Activated T-helper 17 cell treated with anti-CD3 and anti-CD28 coated beads, Interleukin-2, amount 50 U/mL, for 72 hours (primary cell): ENCODE results near the gene LAMTOR4. TPM values are rescaled to one million over a fixed set of nuclear protein-coding genes. Genes with fewer than 3 reads are reported as not detected.

Source experiments
- ATAC-seq: fragments of 150-1000 bp; cut with Tn5 transposase; replicated peaks from 2 replicates; pipeline ENCODE4 v1.10.0; 2021; ENCODE audit warnings: mild to moderate bottlenecking, moderate library complexity
- H3K27ac Mint-ChIP-seq: one replicate; pipeline ENCODE4 v1.8.0; 2022; ENCODE audit warnings: mixed read lengths
- H3K27me3 Mint-ChIP-seq: one replicate; pipeline ENCODE4 v1.8.0; 2022; ENCODE audit warnings: mixed read lengths
- H3K36me3 Mint-ChIP-seq: one replicate; pipeline ENCODE4 v1.8.0; 2022; ENCODE audit warnings: low read depth, mild to moderate bottlenecking, mixed read lengths
- H3K4me1 Mint-ChIP-seq: one replicate; pipeline ENCODE4 v1.8.0; 2022; ENCODE audit warnings: mixed read lengths
- H3K4me3 Mint-ChIP-seq: one replicate; pipeline ENCODE4 v1.8.0; 2022; ENCODE audit warnings: mild to moderate bottlenecking, mixed read lengths
- H3K9me3 Mint-ChIP-seq: one replicate; pipeline ENCODE4 v1.8.0; 2022; ENCODE audit warnings: mixed read lengths
- total RNA-seq, 2 donors: library from RNA; stranded (reverse); gene quantifications; one replicate each; pipeline ENCODE4 v1.2.3, GENCODE V29; 2022

Gene LAMTOR4
- total RNA-seq = 100 to 1,000 TPM; 129 to 132 TPM

DNA sequence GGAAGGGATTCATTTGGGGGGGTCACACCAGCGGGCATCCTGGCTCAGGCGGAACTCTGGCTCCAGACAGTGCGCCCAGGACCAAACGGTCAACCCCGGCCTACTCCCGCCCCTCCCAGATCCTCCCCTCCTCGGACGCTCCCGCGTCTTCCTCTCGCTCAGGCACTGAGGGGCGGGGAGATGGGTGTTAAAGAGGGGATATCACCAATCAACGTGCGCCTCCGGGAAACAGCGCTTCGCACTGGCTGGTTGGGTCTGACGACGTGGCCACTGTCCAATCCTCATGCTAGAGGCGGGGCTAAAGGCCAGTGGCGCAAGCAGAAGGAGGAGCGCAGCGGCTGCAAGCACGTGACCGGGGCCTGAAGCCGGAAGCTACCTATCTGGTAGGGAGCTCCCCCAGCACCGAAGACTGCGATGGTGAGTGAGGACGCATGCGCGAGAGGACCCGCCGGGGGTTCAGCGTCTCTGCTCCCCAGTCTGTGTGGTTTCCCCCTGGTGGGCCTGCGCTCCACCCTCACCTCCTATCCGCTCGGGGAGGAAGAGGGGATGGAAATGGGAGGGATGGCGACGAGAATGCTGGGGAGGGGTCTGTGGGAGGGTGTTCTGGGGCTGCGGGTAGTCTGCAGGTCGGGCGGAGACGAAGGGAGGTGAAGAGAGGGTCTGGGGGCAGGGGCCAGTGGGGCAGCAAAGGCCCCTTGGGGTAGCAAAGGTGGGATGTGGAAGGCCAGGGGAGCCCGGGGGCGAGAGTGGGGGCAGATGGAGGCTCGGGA is at the start of gene LAMTOR4:
TSS of gene LAMTOR4 (plus strand) at position 360 of the 770 bp plus-strand sequence. CDS start at position 415, 55 bp downstream.
- Mint-ChIP-seq H3K27ac (peak within 1 kb of the TSS; percentile 90), H3K9me3 (no peaks in the 10 kb centered on the region), H3K4me3 (peak within 1 kb of the TSS; percentile 88), H3K4me1 (peaks cover 14% of the 10 kb centered on the region), H3K36me3 (peaks cover 37% of the 10 kb centered on the region), H3K27me3 (no peaks in the 10 kb centered on the region)
- ATAC-seq = peak; percentile 99

DNA sequence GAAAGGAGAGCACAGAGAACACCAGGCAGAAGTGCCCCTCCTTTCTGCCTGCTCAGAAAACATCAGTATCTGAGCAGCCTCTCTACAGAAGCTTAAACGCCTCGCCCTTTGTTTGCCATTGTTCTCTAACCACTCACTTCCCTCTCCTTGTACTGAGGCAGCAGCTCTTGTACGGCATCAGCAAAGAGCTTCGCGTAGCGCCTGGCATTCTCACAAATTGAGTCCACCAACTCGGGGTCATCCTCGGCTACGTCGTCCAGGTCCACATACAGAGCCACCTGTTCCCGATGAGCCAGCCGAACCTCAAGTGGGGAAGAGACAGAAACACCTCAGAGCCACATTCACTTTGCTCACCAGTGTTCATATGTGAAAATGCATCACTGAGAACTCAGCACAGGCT is 49.3 kb upstream of the LAMTOR4 start:
- H3K9me3 Mint-ChIP-seq = no peaks in the 10 kb centered on the region
- H3K27ac Mint-ChIP-seq = peak overlapping the region; percentile 90
- peaks cover 86% of the 10 kb centered on the region for H3K36me3 Mint-ChIP-seq
- H3K4me3 Mint-ChIP-seq = peak overlapping the region; percentile 89
- H3K4me1 Mint-ChIP-seq = peaks cover 28% of the 10 kb centered on the region
- no peak for ATAC-seq
- H3K27me3 Mint-ChIP-seq = no peaks in the 10 kb centered on the region

DNA sequence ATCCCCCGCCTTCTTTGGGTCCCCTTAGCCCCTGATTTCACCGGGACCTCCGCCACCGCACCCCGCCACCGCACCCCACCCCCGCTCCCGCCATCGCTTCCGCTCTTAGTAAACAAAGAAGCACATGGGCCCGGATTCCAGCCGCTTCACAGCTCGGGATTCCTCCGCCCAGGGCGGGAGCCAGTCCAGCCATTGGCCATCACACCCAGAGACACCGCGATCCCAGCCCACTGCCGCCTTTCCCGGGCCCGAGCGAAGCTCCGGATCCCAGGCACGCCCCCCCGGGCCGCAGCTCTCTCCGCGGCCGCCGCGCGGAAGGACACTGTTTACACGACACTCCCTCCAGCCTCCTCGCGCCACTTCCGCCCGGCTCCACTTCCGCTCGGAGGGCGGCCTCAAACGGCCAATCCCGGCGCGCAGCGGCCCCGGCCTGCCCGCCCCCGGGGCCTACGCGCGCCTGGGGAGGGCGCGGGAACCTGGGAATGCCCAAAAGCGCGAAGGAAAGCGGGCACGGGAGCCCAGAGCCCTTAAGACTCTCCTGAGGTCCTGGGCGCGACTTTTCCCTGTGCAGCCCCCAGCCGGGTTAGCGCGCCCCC is 48.2 kb upstream of the LAMTOR4 start:
- peaks cover 28% of the 10 kb centered on the region for H3K4me1 Mint-ChIP-seq
- H3K9me3 Mint-ChIP-seq = no peaks in the 10 kb centered on the region
- peak; percentile 83 for ATAC-seq
- peaks cover 75% of the 10 kb centered on the region for H3K36me3 Mint-ChIP-seq
- H3K4me3 Mint-ChIP-seq = peak overlapping the region; percentile 89
- H3K27ac Mint-ChIP-seq = peak overlapping the region; percentile 90
- H3K27me3 Mint-ChIP-seq = no peaks in the 10 kb centered on the region

DNA sequence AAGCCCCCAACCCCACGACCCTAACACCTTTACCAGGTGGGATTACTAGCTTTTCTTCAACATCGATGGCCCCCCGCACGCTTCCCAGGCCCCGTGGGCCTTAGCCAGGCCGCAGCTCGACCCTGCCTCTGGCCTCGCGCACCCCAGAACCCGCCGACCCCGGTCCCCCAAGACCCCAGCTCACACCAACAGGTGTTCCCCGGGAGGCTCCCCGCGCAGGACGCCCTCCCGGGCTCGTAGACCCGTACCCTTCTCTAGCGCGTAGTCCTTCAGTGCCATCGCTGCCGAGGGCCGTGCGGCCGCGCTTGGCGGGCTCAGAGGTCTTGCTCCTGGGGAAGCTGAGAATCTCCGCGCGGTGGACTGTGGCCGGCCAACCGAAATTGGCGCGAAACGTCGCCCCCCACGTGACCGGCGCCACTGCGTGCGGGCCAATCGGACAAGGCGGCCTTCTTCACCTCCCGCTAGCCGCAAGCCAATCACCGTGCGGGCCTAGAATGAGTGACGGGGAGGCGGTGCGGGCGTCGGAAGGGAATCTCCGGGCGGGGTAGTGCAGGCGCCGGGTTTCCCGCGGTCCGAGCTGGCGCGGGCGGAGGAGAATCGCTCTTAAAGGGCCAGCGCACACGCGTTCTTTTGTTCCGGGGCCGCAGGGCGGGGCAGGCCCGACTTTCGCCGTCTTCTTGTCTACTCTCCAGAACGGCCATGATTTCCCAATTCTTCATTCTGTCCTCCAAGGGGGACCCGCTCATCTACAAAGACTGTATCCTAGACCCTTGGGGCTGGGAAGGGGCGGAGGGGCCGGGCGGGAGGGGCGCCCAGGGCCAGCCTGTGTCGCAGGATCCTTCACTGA is 47.5 kb upstream of the LAMTOR4 start, which contains the start of the genes AP4M1 and MCM7:
TSS of gene AP4M1 (plus strand) at position 628 of the 847 bp plus-strand sequence. CDS start at position 700, 72 bp downstream.
TSS of gene MCM7 (minus strand) at position 382 of the 847 bp plus-strand sequence. CDS start at position 279, 103 bp downstream.
- ATAC-seq = peak; percentile 93

DNA sequence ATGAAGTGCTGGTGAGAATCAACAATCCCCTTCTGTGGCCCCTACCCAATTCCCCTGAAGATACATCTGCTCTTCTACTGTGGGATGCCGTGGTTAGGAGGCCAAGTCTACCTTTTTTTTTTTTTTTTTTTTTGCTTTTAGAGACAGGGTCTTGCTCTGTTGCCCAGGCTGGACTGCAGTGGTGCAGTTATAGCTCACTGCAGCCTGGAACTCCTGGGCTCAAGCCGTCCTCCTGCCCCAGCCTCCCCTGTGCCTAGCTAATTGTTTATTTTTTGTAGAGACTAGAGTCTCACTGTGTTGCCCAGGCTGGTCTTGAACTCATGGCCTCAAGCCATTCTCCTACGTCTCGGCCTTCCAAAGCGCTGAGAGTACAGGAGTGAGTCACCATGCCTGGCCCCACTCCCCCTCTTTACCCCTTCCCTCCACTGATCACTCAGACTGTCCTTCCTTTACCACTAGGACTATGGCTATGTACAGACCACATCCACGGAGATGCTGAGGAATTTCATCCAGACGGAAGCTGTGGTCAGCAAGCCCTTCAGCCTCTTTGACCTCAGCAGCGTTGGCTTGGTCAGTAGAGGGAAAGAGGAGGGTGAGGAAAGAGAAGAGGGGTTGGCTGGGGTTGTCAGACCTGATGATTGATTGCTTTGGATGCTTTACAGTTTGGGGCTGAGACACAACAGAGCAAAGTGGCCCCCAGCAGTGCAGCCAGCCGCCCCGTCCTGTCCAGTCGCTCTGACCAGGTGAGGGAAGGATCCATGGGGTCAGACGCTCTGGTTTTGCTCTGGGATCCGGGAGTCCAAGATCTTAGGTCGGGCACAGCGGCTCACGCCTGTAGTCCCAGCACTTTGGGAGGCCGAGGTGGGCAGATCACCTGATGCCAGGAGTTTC is 45.5 kb upstream of the LAMTOR4 start:
- peaks cover 23% of the 10 kb centered on the region for H3K4me1 Mint-ChIP-seq
- peak overlapping the region; percentile 89 for H3K4me3 Mint-ChIP-seq
- ATAC-seq = no peak
- peak overlapping the region; percentile 87 for H3K27ac Mint-ChIP-seq
- H3K27me3 Mint-ChIP-seq = no peaks in the 10 kb centered on the region
- no peaks in the 10 kb centered on the region for H3K9me3 Mint-ChIP-seq
- H3K36me3 Mint-ChIP-seq = peaks cover 66% of the 10 kb centered on the region

More for the DNA sequence above, 47.5 kb upstream of the LAMTOR4 start, which contains the start of the genes AP4M1 and MCM7:
- peaks cover 68% of the 10 kb centered on the region for H3K36me3 Mint-ChIP-seq
- peaks cover 28% of the 10 kb centered on the region for H3K4me1 Mint-ChIP-seq
- peak within 1 kb of the TSS; percentile 89 for H3K4me3 Mint-ChIP-seq
- H3K27me3 Mint-ChIP-seq = no peaks in the 10 kb centered on the region
- peak within 1 kb of the TSS; percentile 90 for H3K27ac Mint-ChIP-seq
- no peaks in the 10 kb centered on the region for H3K9me3 Mint-ChIP-seq

DNA sequence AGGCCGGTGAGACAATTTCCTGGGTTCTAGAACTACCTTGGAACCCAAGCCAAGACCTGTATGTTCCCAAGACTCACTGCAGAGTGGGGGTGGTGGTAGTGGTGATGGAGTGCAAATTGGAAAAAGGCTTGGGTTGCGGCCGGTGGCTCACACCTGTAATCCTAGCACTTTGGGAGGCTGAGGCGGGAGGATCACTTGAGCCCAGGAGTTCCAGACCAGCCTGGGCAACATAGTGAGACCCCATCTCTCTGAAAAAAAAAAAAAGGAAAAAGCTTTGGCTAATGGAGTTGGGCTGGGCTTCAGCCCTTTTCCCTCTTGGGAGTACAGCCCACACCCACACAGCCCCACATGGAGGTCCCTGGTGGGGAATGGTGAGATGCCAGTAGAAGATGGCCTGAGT is 43.2 kb upstream of the LAMTOR4 start:
- Mint-ChIP-seq H3K36me3 (peaks cover 66% of the 10 kb centered on the region), H3K9me3 (no peaks in the 10 kb centered on the region), H3K27ac (no peak overlapping the region), H3K27me3 (no peaks in the 10 kb centered on the region), H3K4me1 (peaks cover 5% of the 10 kb centered on the region), H3K4me3 (no peak overlapping the region)
- ATAC-seq = no peak

DNA sequence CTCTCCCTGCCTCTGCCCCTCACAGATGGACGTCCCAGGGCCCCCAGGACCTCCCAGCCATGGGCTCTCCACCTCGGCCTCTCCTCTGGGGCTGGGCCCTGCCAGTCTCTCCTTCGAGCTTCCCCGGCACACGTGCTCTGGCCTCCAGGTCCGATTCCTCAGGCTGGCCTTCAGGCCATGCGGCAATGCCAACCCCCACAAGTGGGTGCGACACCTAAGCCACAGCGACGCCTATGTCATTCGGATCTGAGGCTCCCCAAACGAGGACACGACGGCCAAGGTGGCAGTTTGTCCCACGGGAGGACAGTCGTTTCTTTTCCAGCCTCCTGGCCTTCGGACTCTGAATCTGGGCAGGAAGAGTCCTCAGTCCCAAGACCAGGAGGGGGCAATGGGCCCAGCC is 42.1 kb upstream of the LAMTOR4 start:
- no peak overlapping the region for H3K4me3 Mint-ChIP-seq
- H3K4me1 Mint-ChIP-seq = peaks cover 5% of the 10 kb centered on the region
- H3K9me3 Mint-ChIP-seq = no peaks in the 10 kb centered on the region
- peaks cover 66% of the 10 kb centered on the region for H3K36me3 Mint-ChIP-seq
- H3K27me3 Mint-ChIP-seq = no peaks in the 10 kb centered on the region
- no peak for ATAC-seq
- no peak overlapping the region for H3K27ac Mint-ChIP-seq

DNA sequence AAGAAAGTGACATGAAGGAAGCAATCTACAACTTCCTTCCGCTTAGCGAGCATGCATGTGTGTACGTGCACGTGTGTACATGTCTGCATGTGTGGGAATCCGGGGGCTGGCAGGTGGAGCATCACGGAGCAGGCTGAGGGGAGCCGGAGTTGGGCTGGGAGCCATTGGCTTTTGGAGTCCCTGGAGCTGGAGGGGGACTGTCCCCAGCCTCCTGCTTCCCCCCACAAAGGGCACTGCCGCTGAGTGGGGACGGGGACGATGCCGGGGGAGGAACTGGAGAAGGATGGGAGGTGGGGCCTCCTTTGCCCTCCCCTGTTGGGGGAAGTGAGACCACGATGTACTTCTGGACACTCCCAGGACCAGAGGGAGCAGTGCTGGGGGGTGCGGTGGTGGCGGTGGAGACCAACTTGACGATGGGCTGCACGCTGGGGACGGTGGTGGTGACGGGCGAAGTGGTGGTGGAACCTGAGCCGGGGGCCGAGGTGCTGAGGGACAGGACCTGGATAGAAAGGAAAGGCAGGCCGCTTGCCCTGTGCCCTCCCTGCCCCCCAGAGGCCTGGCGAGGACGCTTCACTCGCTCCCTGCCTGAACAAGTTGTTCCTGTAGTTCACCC is 41.5 kb upstream of the LAMTOR4 start:
- Mint-ChIP-seq H3K4me3 (no peak overlapping the region), H3K27ac (no peak overlapping the region), H3K36me3 (peaks cover 69% of the 10 kb centered on the region), H3K4me1 (peaks cover 5% of the 10 kb centered on the region), H3K9me3 (no peaks in the 10 kb centered on the region), H3K27me3 (no peaks in the 10 kb centered on the region)
- ATAC-seq = no peak

DNA sequence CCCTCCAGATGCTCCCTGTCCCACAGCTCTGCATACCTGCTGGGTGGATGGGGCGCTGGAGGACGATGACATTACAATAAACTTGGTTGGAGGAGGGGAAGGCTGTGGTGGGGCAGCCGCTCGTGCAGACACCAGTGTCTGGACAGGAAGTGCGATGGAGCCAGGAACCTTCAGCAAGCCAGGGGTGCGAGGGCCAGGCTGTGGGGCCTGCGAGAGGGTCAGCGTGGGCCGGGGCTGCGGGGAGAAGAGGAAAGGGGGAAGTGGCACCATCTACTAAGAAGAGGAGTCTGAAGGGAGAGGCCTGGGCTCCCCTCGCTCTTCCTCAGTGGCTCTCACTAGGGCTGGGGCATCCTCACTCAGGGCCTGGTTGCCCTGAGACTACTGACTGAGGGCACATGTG is 40.8 kb upstream of the LAMTOR4 start:
- Mint-ChIP-seq H3K27me3 (no peaks in the 10 kb centered on the region), H3K4me1 (no peaks in the 10 kb centered on the region), H3K27ac (no peak overlapping the region), H3K36me3 (peaks cover 76% of the 10 kb centered on the region), H3K9me3 (no peaks in the 10 kb centered on the region), H3K4me3 (no peak overlapping the region)
- ATAC-seq = no peak

DNA sequence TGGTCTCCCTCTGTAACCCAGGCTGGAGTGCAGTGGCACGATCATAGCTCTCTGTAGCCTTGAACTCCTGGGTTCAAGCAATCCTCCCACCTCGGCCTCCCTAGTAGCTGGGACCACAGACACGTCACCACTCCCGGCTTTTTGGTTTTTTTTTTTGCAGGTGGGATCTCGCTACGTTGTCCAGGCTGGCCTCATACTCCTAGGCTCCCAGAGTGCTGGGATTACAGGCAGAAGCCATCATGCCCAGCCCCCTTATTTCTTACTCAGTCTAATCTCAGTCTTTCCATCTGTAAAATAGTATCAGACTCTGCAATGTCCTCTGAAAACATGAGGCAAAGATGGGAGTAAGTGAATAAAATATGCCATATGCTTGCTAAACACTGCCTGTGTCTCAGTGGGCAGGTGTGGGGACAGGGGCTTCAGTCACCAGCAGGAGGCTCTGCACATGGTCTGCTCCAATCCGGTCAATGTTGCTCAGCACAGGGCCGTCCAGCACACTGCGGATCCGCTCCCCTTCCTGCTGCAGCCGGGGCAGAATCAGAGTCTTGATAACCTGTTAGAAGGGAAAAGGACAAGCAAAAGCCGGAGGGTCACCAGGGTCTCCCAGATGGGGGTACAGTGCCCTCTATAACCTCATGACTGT is 39.1 kb upstream of the LAMTOR4 start:
- H3K4me3 Mint-ChIP-seq = no peak overlapping the region
- peaks cover 73% of the 10 kb centered on the region for H3K36me3 Mint-ChIP-seq
- H3K27me3 Mint-ChIP-seq = no peaks in the 10 kb centered on the region
- no peak for ATAC-seq
- H3K4me1 Mint-ChIP-seq = no peaks in the 10 kb centered on the region
- peak overlapping the region; percentile 20 for H3K27ac Mint-ChIP-seq
- H3K9me3 Mint-ChIP-seq = no peaks in the 10 kb centered on the region

DNA sequence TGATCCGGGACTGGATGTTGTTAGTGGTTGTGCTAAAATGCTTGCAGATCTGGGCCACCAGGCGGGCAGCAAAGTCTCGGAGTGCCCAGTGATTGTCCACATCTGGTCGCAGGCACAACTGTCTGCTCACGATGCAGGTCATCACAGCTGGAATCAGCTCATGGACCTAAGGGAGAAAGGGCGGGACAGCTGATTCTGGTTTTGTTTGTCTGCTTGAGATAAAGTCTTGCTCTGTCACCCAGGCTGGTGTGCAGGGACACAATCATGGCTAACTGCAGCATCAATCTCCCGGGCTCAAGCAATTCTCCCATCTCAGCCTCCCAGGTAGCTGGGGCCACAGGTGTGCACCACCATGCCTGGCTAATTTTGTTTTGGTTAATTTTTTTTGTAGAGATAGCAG is 37.6 kb upstream of the LAMTOR4 start:
- H3K27ac Mint-ChIP-seq = no peak overlapping the region
- no peak overlapping the region for H3K4me3 Mint-ChIP-seq
- no peaks in the 10 kb centered on the region for H3K4me1 Mint-ChIP-seq
- H3K27me3 Mint-ChIP-seq = no peaks in the 10 kb centered on the region
- H3K36me3 Mint-ChIP-seq = peaks cover 73% of the 10 kb centered on the region
- no peak for ATAC-seq
- no peaks in the 10 kb centered on the region for H3K9me3 Mint-ChIP-seq

DNA sequence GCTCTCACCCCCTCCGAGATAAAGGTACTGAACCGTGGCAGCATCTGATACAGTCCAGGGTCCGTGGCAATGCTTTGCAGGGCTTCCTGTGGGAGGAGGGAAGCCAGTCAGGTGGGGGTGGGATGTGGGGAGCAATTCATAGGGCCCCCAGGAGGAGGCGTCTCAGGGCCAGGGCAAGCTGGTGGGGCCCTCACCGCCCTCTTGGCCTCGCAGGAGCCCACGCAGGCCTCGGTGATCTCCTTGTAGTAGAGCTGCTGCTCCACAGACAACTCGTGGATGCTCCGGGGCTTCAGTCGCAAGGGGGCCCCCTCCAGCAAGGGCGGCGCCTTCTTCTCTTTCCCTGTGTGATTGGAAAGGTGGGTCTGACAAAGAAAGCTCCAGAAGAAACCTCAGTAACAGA is 36.8 kb upstream of the LAMTOR4 start:
- no peak for ATAC-seq
- H3K9me3 Mint-ChIP-seq = no peaks in the 10 kb centered on the region
- peaks cover 69% of the 10 kb centered on the region for H3K36me3 Mint-ChIP-seq

DNA sequence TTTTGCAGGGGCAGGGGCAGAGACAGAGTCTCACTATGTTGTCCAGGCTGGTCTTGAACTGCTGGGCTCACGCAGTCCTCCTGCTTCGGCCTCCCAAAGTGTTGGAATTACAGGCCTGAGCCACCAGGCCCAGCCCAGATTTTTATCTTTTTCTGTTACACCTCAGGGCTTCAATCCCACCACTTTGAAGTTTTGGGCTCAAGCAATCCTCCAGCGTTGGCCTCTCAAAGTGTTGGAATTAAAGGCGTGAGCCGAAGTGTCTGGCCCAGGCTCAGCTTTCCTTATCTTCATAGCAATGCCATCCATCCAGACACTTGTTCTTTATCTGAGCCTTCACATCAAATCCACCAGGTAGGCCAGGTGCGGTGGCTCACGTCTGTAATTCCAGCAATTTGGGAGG is 33.7 kb upstream of the LAMTOR4 start:
- Mint-ChIP-seq H3K36me3 (peaks cover 52% of the 10 kb centered on the region), H3K27ac (no peak overlapping the region), H3K27me3 (no peaks in the 10 kb centered on the region), H3K4me3 (no peak overlapping the region), H3K4me1 (peaks cover 5% of the 10 kb centered on the region), H3K9me3 (no peaks in the 10 kb centered on the region)
- no peak for ATAC-seq

More for the DNA sequence above, 36.8 kb upstream of the LAMTOR4 start:
- H3K4me1 Mint-ChIP-seq = peaks cover 5% of the 10 kb centered on the region
- no peak overlapping the region for H3K27ac Mint-ChIP-seq
- H3K27me3 Mint-ChIP-seq = no peaks in the 10 kb centered on the region
- H3K4me3 Mint-ChIP-seq = no peak overlapping the region
